Fibroblast of lung (primary cell): ENCODE results near the gene UBTD1. TPM values are rescaled to one million over a fixed set of nuclear protein-coding genes. Genes with fewer than 3 reads are reported as not detected.
"Not testable (repeated sequence)": the region's sequence is repeated elsewhere in the genome, so short reads cannot be mapped to it uniquely, and the experiment has no call there.

Experiments
- DNase-seq, 2 donors: peaks; one replicate each; pipeline versions ENCODE4 v3.0.0 to v3.0.0-alpha.2; 2010; ENCODE audit warnings: low read depth in 2 of 2
- H2AFZ ChIP-seq: 2 replicates; pipeline ENCODE4 v1.5.1; 2012; ENCODE audit warnings: low read length, control low read depth, inconsistent platforms
- H3K27ac ChIP-seq: 2 replicates; pipeline ENCODE4 v1.5.1; 2011; ENCODE audit warnings: low read length, control low read depth; ENCODE audit not compliant: insufficient read depth
- H3K27me3 ChIP-seq: 2 replicates; pipeline ENCODE4 v1.5.1; 2011; ENCODE audit warnings: mild to moderate bottlenecking, low read length; ENCODE audit not compliant: control insufficient read depth, insufficient read depth
- H3K36me3 ChIP-seq: 2 replicates; pipeline ENCODE4 v1.5.1; 2011; ENCODE audit warnings: low read length; ENCODE audit not compliant: control insufficient read depth, insufficient read depth
- H3K4me1 ChIP-seq: 2 replicates; pipeline ENCODE4 v1.5.1; 2011; ENCODE audit warnings: low read length; ENCODE audit not compliant: control insufficient read depth, insufficient read depth; ENCODE audit errors: extremely low read depth
- H3K4me2 ChIP-seq: 2 replicates; pipeline ENCODE4 v1.5.1; 2011; ENCODE audit warnings: low read length, control low read depth; ENCODE audit not compliant: insufficient read depth; ENCODE audit errors: extremely low read depth
- H3K4me3 ChIP-seq, 4 experiments: fragments of 200-600 bp in 1 of 4; sonication (generic) in 1 of 4; replicated peaks in 1 of 4; 2 replicates each; pipeline ENCODE4 v1.5.1; 2011 to 2016; ENCODE audit warnings: low read length in 4 of 4, low read depth in 3 of 4, mild to moderate bottlenecking in 3 of 4, control low read depth in 2 of 4, inconsistent platforms in 1 of 4, mixed read lengths in 1 of 4; ENCODE audit not compliant: insufficient read depth in 1 of 4; ENCODE audit errors: control extremely low read depth in 1 of 4
- H3K79me2 ChIP-seq: 2 replicates; pipeline ENCODE4 v1.5.1; 2012; ENCODE audit warnings: mild to moderate bottlenecking, low read length, inconsistent platforms; ENCODE audit not compliant: control insufficient read depth, insufficient read depth
- H3K9ac ChIP-seq: 2 replicates; pipeline ENCODE4 v1.5.1; 2011; ENCODE audit warnings: mild to moderate bottlenecking, low read length, control low read depth; ENCODE audit not compliant: insufficient read depth
- H3K9me3 ChIP-seq: 2 replicates; pipeline ENCODE4 v1.5.1; 2012; ENCODE audit warnings: low read depth, low read length; ENCODE audit not compliant: control insufficient read depth, insufficient read depth
- H4K20me1 ChIP-seq: 2 replicates; pipeline ENCODE4 v1.5.1; 2011; ENCODE audit warnings: low read length; ENCODE audit not compliant: control insufficient read depth, insufficient read depth; ENCODE audit errors: extremely low read depth
- CTCF ChIP-seq, 2 donors: IDR thresholded peaks in 1 of 2; conservative IDR thresholded peaks in 1 of 2; 1 replicate in 1 of 2; 2 replicates in 1 of 2; pipeline ENCODE4 v1.5.1; 2011 to 2012; ENCODE audit warnings: low read length in 2 of 2, control low read depth in 1 of 2, inconsistent platforms in 1 of 2, low read depth in 1 of 2, mild to moderate bottlenecking in 1 of 2
- EZH2 ChIP-seq: IDR thresholded peaks from 2 replicates; pipeline ENCODE4 v1.5.1; 2012; ENCODE audit warnings: low read length, control low read depth, mild to moderate bottlenecking; ENCODE audit errors: missing control alignments
- polyA plus RNA-seq, 2 donors: library from polyadenylated mRNA; depleted of rRNA in 1 of 2; stranded (reverse) in 1 of 2; unstranded in 1 of 2; fragments of >200 nt; gene quantifications; 2 replicates each; pipeline ENCODE4 v1.2.1, GENCODE V29; 2011 to 2012; ENCODE audit warnings: missing spikeins in 1 of 2
- total RNA-seq: library from RNA; depleted of rRNA; stranded (reverse); fragments of >200 nt; gene quantifications from 2 replicates; pipeline ENCODE4 v1.2.1, GENCODE V29; 2014

UBTD1 gene
- total and polyA plus RNA-seq, 2 donors (not counting 1 experiment from before 2014, with no cell fraction given): 10.7 to 22.0 TPM

- peaks cover 2% of the 10 kb centered on the region for H3K79me2 ChIP-seq
- H2AFZ ChIP-seq: no peak overlapping the region
Observed at GRCh38 chr10:97525683-97526110, 27.0 kb downstream of the UBTD1 start.

DNA sequence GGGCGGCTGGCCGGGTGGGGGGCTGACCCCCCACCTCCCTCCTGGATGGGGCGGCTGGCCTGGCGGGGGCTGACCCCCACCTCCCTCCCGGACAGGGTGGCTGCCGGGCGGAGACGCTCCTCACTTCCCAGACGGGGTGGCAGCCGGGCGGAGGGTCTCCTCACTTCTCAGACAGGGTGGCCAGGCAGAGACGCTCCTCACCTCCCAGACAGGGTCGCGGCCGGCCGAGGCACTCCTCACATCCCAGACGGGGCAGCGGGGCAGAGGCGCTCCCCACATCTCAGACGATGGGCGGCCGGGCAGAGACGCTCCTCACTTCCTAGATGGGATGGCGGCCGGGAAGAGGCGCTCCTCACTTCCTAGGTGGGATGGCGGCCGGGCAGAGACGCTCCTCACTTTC lies 30.2 kb downstream of the UBTD1 start:
- peaks cover 14% of the 10 kb centered on the region for H3K4me1 ChIP-seq
- not testable (repeated sequence) for DNase-seq

More at GRCh38 chr10:97525683-97526110, 27.0 kb downstream of the UBTD1 start:
- no peaks in the 10 kb centered on the region for H3K4me1 ChIP-seq
- H3K4me2 ChIP-seq: no peak overlapping the region
- no peaks in the 10 kb centered on the region for H3K36me3 ChIP-seq
- no peak overlapping the region for H3K9ac ChIP-seq
- no peak overlapping the region for H3K27ac ChIP-seq
- no peak for TF ChIP-seq EZH2
- TF ChIP-seq CTCF (conservative IDR thresholded peaks at IDR 0.05 in 1 of 2, IDR thresholded peaks at IDR 0.05 in 1 of 2; ENCODE audit: low read depth in 1 of 2, low read length in 2 of 2): no peak
- no peaks in the 10 kb centered on the region for H4K20me1 ChIP-seq
- no peak for DNase-seq
- H3K9me3 ChIP-seq: no peaks in the 10 kb centered on the region
- H3K27me3 ChIP-seq: no peaks in the 10 kb centered on the region
- H3K4me3 ChIP-seq: no peak overlapping the region

DNA sequence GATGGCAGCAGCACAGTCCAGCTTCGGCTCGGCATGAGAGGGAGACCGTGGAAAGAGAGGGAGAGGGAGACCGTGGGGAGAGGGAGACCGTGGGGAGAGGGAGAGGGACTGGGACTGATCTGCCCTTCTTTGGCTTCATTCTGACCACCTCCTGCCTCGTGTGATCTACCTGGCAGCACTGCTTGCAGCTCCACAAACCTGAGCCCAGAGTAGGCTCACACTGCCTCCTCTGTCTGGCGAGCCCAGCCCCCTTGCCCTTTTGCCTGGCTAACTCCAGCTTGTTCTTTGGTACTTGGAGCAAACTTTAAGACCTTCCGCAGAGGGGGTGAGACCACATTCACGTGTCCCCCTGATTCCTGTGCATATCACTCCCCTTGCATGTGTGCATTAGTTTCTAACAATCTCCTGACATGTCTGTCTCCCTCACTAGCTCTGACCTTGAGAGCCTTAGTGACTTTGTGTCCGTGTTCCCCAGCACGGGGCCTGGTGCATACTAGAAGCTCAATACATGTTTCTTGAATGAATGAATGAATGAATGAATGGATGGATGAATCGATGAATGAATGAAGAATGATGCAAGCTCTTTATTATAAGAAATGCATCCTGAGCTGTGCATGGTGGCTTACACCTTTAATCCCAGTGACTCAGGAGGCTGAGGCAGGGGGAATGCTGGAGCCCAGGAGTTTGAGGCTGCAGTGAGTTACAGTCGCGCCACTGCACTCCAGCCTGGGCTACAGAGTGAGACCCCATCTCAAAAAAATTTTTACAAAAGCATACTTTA lies 31.2 kb downstream of the UBTD1 start:
- Histone ChIP-seq H4K20me1 (no peaks in the 10 kb centered on the region), H3K9me3 (no peaks in the 10 kb centered on the region), H2AFZ (no peak overlapping the region), H3K27ac (no peak overlapping the region), H3K27me3 (no peaks in the 10 kb centered on the region), H3K36me3 (no peaks in the 10 kb centered on the region), H3K4me1 (peaks cover 14% of the 10 kb centered on the region), H3K4me3 (no peak overlapping the region), H3K79me2 (no peaks in the 10 kb centered on the region), H3K4me2 (no peak overlapping the region), H3K9ac (no peak overlapping the region)
- DNase-seq: no peak
- TF ChIP-seq EZH2 (no peak), CTCF (conservative IDR thresholded peaks at IDR 0.05 in 1 of 2, IDR thresholded peaks at IDR 0.05 in 1 of 2; ENCODE audit: low read depth in 1 of 2, low read length in 2 of 2) (no peak)

More for the DNA sequence above, 30.2 kb downstream of the UBTD1 start:
- H3K79me2 ChIP-seq, H2AFZ ChIP-seq, H3K4me3 ChIP-seq, H3K9ac ChIP-seq, H3K36me3 ChIP-seq, H3K4me2 ChIP-seq, H4K20me1 ChIP-seq, H3K27ac ChIP-seq, H3K27me3 ChIP-seq, H3K9me3 ChIP-seq: not testable (repeated sequence)
